ENCODE measurements around the gene NCOA3. TPM values are rescaled to one million over a fixed set of nuclear protein-coding genes. Genes with fewer than 3 reads are reported as not detected.

Gene NCOA3
- total RNA-seq, 1 donor from 2014 or later, result 45.9 TPM

DNA sequence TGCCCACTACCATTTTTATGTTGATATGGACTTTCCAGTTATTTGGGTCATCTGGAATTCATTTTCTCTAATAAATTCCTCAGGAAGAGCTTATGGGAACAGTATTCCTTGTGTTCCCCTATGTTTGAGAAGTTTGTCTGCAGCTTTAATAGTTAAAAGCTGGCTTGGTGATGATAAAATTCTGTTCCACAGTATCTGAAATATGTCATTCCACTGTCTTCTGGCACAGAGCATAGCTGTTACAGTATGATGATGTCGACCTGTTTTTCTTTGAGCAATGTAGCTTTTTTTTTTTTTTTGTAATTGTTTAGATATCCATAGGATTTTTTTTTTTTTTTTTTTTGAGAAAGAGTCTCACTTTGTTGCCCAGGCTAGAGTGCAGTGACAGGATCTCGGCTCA is 43.2 kb downstream of the NCOA3 start:
- Mint-ChIP-seq H3K4me3 (no peak overlapping the region), H3K9me3 (peaks cover 3% of the 10 kb centered on the region), H3K4me1 (peaks cover 64% of the 10 kb centered on the region), H3K27ac (peak overlapping the region; percentile 86), H3K36me3 (no peaks in the 10 kb centered on the region), H3K27me3 (ENCODE audit: low read depth) (no peaks in the 10 kb centered on the region)
- no peak for DNase-seq (ENCODE audit: low spot score in 2 of 2, unreplicated experiment in 2 of 2)
- TF ChIP-seq, protein P1, sequence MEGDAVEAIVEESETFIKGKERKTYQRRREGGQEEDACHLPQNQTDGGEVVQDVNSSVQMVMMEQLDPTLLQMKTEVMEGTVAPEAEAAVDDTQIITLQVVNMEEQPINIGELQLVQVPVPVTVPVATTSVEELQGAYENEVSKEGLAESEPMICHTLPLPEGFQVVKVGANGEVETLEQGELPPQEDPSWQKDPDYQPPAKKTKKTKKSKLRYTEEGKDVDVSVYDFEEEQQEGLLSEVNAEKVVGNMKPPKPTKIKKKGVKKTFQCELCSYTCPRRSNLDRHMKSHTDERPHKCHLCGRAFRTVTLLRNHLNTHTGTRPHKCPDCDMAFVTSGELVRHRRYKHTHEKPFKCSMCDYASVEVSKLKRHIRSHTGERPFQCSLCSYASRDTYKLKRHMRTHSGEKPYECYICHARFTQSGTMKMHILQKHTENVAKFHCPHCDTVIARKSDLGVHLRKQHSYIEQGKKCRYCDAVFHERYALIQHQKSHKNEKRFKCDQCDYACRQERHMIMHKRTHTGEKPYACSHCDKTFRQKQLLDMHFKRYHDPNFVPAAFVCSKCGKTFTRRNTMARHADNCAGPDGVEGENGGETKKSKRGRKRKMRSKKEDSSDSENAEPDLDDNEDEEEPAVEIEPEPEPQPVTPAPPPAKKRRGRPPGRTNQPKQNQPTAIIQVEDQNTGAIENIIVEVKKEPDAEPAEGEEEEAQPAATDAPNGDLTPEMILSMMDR (IDR thresholded peaks at IDR 0.05; ENCODE audit: unreplicated experiment), result no peak

DNA sequence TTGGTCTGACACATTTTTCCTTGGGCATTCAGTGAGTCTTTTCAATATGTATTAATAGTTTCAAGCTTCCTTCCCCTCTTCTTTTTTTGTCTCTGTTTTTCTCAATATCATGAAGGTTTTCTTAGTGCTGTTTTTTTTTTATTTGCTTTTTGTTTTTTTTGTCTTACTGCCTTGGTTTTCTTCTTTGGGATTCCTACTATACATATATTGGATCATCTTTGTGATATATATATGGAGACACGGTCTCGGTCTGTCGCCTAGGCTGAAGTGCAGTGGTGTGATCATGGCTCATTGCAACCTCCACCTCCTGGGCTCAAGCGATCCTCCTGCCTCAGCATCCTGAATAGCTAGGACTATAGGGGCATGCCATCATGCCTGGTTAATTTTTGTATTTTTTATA is 43.8 kb downstream of the NCOA3 start:
- H3K27me3 Mint-ChIP-seq (ENCODE audit: low read depth), result no peaks in the 10 kb centered on the region
- peaks cover 64% of the 10 kb centered on the region for H3K4me1 Mint-ChIP-seq
- no peak for DNase-seq (ENCODE audit: low spot score in 2 of 2, unreplicated experiment in 2 of 2)
- H3K9me3 Mint-ChIP-seq, result peaks cover 3% of the 10 kb centered on the region
- H3K4me3 Mint-ChIP-seq, result no peak overlapping the region
- no peaks in the 10 kb centered on the region for H3K36me3 Mint-ChIP-seq
- H3K27ac Mint-ChIP-seq, result peak overlapping the region; percentile 86
- TF ChIP-seq, protein P1 (IDR thresholded peaks at IDR 0.05; ENCODE audit: unreplicated experiment), result no peak

DNA sequence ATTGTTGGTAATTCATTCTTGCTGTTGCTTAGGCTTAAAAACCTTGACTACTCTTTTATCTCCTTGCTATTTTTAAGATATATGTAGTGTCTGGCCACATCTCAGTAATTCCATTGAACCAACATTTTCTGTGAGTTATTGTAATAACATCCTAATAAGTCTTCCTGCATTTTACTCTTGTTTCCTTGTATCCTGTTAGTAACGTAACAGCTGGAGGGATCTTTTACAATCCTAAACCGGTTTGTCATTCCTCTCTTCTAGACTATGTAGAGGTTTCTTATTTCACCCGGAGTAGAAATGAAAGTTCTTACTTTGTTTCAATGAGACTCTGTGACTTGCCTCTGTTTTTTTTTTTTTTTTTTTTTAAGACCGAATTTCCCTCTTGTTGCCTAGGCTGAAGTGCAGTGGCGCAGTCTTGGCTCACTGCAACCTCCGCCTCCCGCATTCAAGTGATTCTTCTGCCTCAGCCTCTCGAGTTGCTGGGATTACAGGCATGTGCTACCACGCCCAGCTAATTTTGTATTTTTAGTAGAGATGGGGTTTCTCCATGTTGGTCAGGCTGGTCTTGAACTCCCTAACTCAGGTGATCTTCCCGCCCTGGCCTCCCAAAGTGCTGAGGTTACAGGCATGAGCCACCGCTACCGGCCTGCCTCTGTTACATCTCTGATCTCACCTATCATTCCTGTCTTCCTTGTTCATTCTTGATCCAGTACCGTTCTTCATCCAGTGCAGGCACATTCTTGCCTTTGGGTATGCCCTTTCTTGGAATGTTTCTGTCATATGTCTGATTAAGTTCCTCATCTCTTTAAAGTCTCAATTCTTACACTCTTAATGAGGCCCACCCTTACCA is 44.7 kb downstream of the NCOA3 start:
- H3K4me3 Mint-ChIP-seq, result no peak overlapping the region
- H3K36me3 Mint-ChIP-seq, result no peaks in the 10 kb centered on the region
- peak overlapping the region; percentile 86 for H3K27ac Mint-ChIP-seq
- TF ChIP-seq, protein P1 (IDR thresholded peaks at IDR 0.05; ENCODE audit: unreplicated experiment), result no peak
- no peaks in the 10 kb centered on the region for H3K27me3 Mint-ChIP-seq (ENCODE audit: low read depth)
- H3K9me3 Mint-ChIP-seq, result peaks cover 3% of the 10 kb centered on the region
- no peak for DNase-seq (ENCODE audit: low spot score in 2 of 2, unreplicated experiment in 2 of 2)
- peaks cover 64% of the 10 kb centered on the region for H3K4me1 Mint-ChIP-seq

DNA sequence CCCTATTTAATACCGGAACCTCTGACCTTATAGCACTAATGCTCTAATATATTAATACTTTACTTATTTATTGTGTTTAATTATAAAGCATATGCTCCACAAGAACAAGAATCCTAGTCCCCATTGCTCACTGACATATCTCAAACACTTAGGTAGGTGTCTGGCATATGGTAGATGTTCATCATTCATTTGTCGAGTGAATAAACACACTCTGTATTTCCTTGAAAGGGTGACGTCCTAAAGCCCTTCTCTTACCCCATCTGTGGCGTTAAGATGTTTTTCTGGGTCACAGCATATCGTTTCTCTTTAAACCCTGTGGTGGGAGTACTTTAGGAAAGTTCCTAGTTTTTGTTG is 45.3 kb downstream of the NCOA3 start:
- H3K36me3 Mint-ChIP-seq, result no peaks in the 10 kb centered on the region
- DNase-seq (ENCODE audit: low spot score in 2 of 2, unreplicated experiment in 2 of 2), result no peak
- peaks cover 64% of the 10 kb centered on the region for H3K4me1 Mint-ChIP-seq
- H3K4me3 Mint-ChIP-seq, result no peak overlapping the region
- no peaks in the 10 kb centered on the region for H3K27me3 Mint-ChIP-seq (ENCODE audit: low read depth)
- TF ChIP-seq, protein P1 (IDR thresholded peaks at IDR 0.05; ENCODE audit: unreplicated experiment), result no peak
- peaks cover 3% of the 10 kb centered on the region for H3K9me3 Mint-ChIP-seq
- peak overlapping the region; percentile 86 for H3K27ac Mint-ChIP-seq

DNA sequence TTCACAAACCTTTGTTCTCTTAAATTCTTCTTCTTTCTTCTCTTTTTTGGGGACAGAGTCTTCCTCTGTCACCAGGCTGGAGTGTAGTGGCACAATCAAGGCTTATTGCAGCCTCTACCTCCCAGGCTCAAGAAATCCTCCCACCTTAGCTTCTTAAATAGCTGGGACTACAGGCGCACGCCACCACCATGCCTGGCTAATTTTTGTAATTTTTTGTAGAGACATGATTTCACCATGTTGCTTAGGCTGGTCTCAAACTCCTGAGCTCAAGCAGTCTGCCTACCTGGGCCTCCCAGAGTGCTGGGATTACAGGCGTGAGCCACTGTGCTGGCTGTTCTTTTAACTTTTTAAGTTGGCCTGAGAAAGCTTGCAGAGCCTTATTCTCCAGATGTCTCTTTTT is 48.0 kb downstream of the NCOA3 start:
- peaks cover 48% of the 10 kb centered on the region for H3K4me1 Mint-ChIP-seq
- TF ChIP-seq, protein P1 (IDR thresholded peaks at IDR 0.05; ENCODE audit: unreplicated experiment), result no peak
- H3K27ac Mint-ChIP-seq, result peak overlapping the region; percentile 73
- H3K4me3 Mint-ChIP-seq, result no peak overlapping the region
- DNase-seq (ENCODE audit: low spot score in 2 of 2, unreplicated experiment in 2 of 2), result no peak
- H3K9me3 Mint-ChIP-seq, result peaks cover 3% of the 10 kb centered on the region
- H3K27me3 Mint-ChIP-seq (ENCODE audit: low read depth), result no peaks in the 10 kb centered on the region
- peaks cover 5% of the 10 kb centered on the region for H3K36me3 Mint-ChIP-seq
